Neural progenitor cell (in vitro differentiated cells): ENCODE measurements around the gene SUGCT.

Source experiments
- EZH2 ChIP-seq: fragments of 200-600 bp; sonication (generic); IDR thresholded peaks from 2 replicates; pipeline ENCODE4 v1.6.1; 2017; ENCODE audit warnings: antibody characterized with exemption, mild to moderate bottlenecking, moderate library complexity
- EZH2phosphoT487 ChIP-seq: fragments of 200-600 bp; sonication (generic); IDR thresholded peaks from 2 replicates; pipeline ENCODE4 v1.6.1; 2017; ENCODE audit warnings: antibody characterized with exemption
- TF ChIP-seq, protein P1 (sequence below): fragments of 200-600 bp; sonication (generic); IDR thresholded peaks from 2 replicates; pipeline ENCODE4 v1.5.1; 2017; ENCODE audit warnings: antibody characterized with exemption, mild to moderate bottlenecking

DNA sequence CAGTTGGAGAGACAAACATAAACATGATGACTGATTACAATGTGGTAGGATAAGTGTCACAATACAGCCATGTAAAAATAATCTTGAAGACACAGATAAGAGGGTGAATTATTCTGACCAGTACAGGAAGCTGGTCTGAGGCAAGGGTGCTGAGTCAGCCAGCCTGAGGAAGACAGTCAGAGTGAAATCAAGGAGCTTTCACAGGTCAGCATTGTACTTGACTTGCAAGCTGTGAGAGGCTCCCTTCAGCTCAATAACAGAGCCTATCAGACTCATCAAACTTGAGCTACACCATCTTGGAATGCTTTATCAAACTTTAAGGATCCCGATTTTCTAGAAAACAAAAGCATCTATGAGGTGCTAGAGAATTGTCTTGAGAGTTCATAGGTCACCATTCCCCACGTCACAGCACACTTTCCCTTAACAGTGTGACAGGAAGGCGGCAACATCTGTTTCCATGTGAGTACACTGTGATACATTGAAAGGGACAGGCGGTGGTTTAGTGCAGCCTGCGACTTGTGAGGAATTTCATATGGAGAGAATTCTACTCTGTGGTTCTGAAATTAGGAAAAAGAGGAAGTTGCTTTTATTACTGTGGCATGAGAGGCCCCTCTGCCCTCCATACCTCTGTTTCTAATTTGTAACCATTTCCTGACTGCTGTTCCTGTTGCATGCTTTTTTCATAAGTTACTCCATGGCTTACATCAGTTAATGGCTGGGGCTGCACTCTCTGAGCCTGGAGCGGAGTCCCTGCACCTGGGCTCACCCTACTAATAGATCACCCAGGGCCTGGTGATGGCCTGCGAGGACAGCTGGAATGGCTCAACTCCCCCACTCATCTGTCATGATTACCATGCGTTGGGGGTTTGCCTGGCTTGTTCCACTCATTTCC, 417.1 kb downstream of the SUGCT start:
- TF ChIP-seq, protein P1, sequence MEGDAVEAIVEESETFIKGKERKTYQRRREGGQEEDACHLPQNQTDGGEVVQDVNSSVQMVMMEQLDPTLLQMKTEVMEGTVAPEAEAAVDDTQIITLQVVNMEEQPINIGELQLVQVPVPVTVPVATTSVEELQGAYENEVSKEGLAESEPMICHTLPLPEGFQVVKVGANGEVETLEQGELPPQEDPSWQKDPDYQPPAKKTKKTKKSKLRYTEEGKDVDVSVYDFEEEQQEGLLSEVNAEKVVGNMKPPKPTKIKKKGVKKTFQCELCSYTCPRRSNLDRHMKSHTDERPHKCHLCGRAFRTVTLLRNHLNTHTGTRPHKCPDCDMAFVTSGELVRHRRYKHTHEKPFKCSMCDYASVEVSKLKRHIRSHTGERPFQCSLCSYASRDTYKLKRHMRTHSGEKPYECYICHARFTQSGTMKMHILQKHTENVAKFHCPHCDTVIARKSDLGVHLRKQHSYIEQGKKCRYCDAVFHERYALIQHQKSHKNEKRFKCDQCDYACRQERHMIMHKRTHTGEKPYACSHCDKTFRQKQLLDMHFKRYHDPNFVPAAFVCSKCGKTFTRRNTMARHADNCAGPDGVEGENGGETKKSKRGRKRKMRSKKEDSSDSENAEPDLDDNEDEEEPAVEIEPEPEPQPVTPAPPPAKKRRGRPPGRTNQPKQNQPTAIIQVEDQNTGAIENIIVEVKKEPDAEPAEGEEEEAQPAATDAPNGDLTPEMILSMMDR, result no peak
- TF ChIP-seq EZH2, result no peak
- no peak for TF ChIP-seq EZH2phosphoT487
